Ammon's horn (tissue), 1 donor: ENCODE measurements around the gene PPIP5K1.
A peak's percentile ranks its signal among the peaks of the same experiment; 100 is the strongest.
"Not testable (repeated sequence)": the region's sequence is repeated elsewhere in the genome, so short reads cannot be mapped to it uniquely, and the experiment has no call there.

Source experiments
- DNase-seq: peaks from one replicate; pipeline ENCODE4 v3.0.0-alpha.2; 2016; ENCODE audit warnings: low spot score

PPIP5K1 gene

GRCh38 chr15:43545426-43545825 is 44.6 kb downstream of the PPIP5K1 start:
- no peak for DNase-seq

- DNase-seq: no peak
Observed at GRCh38 chr15:43544266-43544665, 45.7 kb downstream of the PPIP5K1 start.

- DNase-seq: no peak
Observed at GRCh38 chr15:43541785-43542184, 48.2 kb downstream of the PPIP5K1 start.

- no peak for DNase-seq
Observed at GRCh38 chr15:43538091-43538490, 51.9 kb downstream of the PPIP5K1 start.

GRCh38 chr15:43534897-43535296 is 55.1 kb downstream of the PPIP5K1 start:
- DNase-seq: no peak

GRCh38 chr15:43532826-43533225 is 57.2 kb downstream of the PPIP5K1 start:
- DNase-seq: not testable (repeated sequence)

- peak; percentile 56 for DNase-seq
Observed at GRCh38 chr15:43531018-43531670, 58.9 kb downstream of the PPIP5K1 start.

- no peak for DNase-seq
Observed at GRCh38 chr15:43529587-43530345, 60.2 kb downstream of the PPIP5K1 start.

- no peak for DNase-seq
Observed at GRCh38 chr15:43529141-43529540, 60.9 kb downstream of the PPIP5K1 start.

- DNase-seq: no peak
Observed at GRCh38 chr15:43528542-43529007, 61.4 kb downstream of the PPIP5K1 start.

GRCh38 chr15:43527802-43528541 is 62.0 kb downstream of the PPIP5K1 start:
- DNase-seq: no peak

- DNase-seq: no peak
Observed at GRCh38 chr15:43527016-43527801, 62.8 kb downstream of the PPIP5K1 start.

GRCh38 chr15:43526261-43526930 is 63.6 kb downstream of the PPIP5K1 start:
- DNase-seq: no peak

GRCh38 chr15:43525131-43525530 is 64.9 kb downstream of the PPIP5K1 start:
- DNase-seq: no peak

- DNase-seq: no peak
Observed at GRCh38 chr15:43524254-43524845, 65.7 kb downstream of the PPIP5K1 start.

GRCh38 chr15:43523646-43524045 is 66.4 kb downstream of the PPIP5K1 start:
- no peak for DNase-seq

GRCh38 chr15:43522247-43522646 is 67.8 kb downstream of the PPIP5K1 start:
- no peak for DNase-seq

GRCh38 chr15:43521419-43521818 is 68.6 kb downstream of the PPIP5K1 start:
- DNase-seq: no peak

- no peak for DNase-seq
Observed at GRCh38 chr15:43520138-43520537, 69.9 kb downstream of the PPIP5K1 start.

GRCh38 chr15:43519196-43519595 is 70.8 kb downstream of the PPIP5K1 start:
- peak; percentile 80 for DNase-seq

GRCh38 chr15:43518197-43518761 is 71.7 kb downstream of the PPIP5K1 start:
- peak; percentile 93 for DNase-seq
